Stimulated activated CD8-positive, alpha-beta memory T cell treated with anti-CD3 and anti-CD28 coated beads, Interleukin-15, amount 100 ng/mL, for 4 hours (primary cell): ENCODE data around the gene DTNB.
"Not testable (repeated sequence)": the region's sequence is repeated elsewhere in the genome, so short reads cannot be mapped to it uniquely, and the experiment has no call there.

Experiments
- DNase-seq, 2 donors: peaks; one replicate each; pipeline ENCODE4 v3.0.0-alpha.2; 2020; ENCODE audit warnings: low read depth in 2 of 2

Gene DTNB

DNA sequence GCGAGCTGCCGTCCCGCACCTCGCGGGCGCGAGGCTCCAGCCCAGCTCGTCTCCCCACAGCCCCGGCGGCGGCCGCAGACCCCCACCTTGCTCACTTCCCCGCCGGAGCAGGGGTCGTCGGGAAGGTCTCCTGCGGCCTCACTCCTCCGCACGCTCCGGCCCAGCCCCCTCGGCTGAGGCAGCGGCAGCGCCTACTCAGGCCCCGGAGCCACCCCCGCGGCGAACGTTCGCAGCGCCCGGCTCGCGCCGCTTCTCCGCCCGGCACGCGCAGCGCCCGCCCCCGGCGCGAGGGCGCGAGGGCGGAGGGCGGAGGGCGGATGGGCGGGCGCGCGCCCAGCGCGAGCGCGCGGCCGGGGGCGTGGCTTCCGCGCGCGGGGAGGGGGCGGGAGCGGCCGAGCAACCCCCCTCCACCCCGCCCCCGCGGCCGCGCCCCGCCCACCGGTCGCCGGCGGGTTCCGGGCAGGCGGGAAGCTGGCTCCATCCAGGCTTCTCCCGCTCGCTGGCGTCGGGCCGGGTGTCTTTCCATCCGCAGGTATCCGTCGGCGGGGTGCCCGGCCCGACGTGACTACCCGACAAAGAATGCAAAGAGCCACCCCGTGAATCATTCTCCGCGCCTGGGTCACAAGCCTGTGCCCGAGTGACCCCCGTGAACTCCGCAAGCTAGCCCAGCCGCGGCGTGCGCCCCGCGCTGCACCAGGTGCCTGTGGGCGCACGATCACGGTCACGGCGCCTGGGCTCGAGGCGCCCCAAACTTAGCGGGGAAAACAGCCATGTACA is at the start of gene DTNB:
Gene DTNB, minus strand, starts transcription at position 278 of the 777 bp plus-strand sequence. CDS start 20,917 bp downstream, outside the sequence.
- peak; percentile 55 to 68 for DNase-seq

DNA sequence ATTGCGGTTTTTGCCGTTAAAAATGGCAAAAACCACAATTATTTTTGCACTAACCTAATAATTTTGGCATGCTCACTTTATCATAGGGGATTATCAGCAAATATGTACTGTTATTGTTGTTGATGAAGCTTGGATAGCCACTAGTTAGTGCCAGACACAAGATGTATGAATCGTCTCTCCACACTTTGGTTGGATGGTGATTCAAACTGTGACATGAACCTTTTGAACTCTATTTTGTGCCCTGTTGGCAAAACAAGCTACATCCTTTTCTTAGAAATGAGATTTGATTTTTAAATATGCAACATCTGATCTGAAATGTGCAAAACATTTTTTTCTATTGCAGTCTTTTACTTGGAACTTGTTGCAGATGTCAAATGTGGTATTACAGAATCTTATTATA is 48.8 kb upstream of the DTNB start:
- no peak for DNase-seq

DNA sequence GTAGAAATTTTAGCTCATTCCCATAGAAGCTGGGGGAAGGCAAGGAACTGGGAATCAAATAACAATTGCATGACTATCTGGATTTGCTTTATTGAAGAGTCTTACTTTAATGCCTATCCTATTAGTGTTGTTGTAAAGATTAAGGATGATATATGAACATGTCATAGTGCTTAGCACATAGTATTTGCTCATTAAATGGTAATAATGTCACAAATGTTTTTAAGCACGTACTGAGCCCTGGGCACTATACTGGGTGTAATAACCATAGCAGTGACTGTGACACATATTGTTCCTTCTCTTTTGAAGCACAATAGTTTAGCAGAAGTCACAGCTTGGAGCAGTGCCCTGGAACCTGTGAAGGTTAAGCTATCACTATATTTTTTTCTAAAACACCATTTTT is 47.2 kb upstream of the DTNB start:
- DNase-seq, result no peak

DNA sequence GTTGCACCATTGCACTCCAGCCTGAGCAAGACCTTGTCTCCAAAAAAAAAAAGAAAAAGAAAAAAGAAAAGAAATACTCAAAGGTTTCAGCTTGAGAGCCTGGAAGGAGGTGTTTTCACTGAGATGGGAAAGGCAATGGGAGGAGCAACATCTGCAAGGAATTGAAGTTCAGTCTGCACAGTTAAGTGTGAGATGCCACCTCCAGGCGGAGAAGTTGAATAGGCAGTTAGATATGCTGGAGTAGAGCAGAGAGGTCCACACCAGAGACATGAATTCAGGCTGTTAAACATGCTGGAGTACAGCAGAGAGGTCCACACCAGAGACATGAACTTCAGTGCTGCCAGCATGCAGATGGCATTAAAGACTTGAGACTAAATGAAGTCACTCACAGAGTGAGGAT is 41.4 kb upstream of the DTNB start:
- no peak for DNase-seq

DNA sequence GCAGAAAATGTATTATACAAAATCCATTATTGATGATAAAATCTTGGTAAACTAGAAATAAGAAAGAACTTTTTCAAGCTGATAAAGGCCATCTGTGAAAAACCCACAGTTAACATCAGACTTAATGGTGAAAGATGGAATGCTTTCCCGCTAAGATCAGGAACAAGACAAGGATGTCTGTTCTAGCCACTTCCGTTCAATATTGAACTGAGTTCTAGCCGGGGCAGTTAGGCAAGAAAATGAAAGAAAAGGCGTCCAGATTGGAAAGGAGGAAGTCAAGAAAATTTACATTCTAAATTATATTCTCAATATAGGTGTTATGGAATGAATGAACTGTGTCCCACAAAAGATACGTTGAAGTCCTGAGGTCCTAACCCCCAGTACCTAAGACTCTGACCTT is 39.1 kb upstream of the DTNB start:
- DNase-seq, result no peak

DNA sequence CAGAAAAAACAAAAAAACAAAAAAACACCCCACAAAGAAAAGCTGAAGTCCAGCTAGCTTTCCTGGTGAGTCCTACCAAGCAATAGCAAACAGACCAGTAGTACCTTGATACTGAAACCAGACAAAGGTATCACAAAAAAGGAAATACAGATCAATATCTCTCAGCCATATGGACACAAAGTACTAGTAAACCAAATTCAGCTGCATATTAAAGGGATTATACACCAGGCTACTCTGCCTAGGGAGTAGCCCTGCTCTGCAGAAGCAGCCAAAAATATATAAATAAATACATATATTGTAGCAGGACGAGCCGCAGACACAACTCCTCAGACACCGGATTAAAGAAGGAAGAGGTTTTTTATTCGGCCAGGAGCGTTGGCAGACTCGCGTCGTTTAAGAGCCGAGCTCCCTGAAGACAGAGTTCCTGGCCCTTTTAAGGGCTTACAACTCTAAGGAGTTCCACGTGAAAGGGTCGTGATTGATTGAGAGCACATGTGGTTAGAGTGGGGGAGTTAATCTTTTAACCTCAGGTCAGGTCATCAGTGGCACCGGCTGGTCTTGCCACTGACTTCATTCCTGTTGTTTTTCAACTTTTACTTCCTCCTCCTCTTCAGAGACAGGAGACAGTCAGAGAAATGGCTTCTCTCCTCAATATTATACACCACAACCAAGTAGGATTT is 38.4 kb upstream of the DTNB start:
- no peak for DNase-seq

DNA sequence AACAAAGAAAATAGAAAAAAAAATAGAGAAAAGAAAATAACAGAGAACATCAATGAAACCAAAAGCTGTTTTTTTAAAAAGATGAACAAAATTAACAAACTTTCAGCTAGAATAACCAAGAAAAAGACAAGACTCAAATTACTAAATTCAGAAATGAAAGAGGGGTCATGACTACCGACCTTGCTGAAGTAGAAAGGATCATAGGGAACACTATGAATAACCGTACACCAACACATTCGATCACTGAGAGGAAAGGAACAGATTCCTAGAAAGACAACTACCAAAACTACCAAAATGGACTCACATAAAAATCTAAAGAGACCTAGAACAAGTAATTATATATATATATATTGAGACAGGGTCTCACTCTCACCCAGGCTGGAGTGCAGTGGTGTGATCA is 37.4 kb upstream of the DTNB start:
- DNase-seq, result no peak

DNA sequence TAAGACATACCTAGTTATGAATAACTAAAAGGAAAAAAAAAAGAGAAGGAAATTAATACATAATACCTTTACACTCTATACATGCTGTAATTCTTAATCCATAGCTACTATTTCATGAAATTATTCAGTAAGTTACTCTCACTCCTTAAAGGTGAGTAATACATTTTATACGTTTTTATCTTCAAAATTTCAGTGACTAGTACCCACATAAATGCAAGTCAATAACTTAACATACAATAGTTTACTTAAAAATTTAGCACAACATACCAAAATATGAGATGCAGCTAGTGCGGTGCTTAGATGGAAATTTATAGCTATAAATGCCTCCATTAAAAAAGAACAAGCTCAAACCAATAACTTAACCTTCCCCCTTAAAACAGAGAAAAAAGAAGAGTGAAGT is 36.0 kb upstream of the DTNB start:
- DNase-seq, result no peak

DNA sequence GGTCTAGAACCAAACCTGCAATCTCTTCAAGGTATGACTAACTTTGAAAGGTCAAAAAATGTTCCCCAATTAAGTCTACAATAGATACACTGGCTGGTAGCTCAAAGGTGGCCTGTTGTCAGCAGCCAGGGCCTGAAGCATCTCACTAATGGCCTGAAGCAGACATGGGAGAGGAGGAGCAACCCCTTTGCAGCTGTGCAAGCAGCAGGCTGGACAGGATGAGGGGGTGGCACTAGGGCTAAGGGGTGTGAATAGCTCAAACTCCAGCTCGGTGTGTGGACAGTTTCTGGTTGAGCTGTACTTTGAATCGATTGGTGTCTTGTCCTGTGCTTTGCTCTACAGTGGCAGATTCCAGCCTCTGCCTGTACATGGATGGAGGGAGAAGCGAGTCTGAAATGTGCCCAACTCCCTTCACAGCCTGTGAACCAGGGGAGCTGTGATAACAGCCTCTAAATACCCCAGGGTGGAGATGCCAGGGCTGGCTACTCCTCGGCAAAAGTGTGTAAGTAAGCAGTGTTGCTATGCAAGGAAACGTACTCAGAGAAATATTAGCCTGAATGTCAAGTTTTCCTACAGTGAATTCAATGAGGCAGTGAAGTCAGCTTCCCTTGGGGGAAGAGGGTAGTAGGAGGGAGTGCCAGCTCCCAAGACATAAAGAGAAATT is 34.7 kb upstream of the DTNB start:
- no peak for DNase-seq

DNA sequence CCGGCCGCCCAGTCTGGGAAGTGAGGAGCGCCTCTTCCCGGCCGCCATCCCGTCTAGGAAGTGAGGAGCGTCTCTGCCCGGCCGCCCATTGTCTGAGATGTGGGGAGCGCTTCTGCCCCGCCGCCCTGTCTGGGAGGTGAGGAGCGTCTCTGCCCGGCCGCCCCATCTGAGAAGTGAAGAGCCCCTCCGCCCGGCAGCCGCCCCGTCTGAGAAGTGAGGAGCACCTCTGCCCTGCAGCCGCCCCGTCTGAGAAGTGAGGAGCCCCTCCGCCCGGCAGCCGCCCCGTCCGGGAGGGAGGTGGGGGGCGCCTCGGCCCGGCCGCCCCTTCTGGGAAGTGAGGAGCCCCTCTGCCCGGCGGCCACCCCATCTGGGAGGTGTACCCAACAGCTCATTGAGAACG is 32.2 kb upstream of the DTNB start:
- DNase-seq, result not testable (repeated sequence)

DNA sequence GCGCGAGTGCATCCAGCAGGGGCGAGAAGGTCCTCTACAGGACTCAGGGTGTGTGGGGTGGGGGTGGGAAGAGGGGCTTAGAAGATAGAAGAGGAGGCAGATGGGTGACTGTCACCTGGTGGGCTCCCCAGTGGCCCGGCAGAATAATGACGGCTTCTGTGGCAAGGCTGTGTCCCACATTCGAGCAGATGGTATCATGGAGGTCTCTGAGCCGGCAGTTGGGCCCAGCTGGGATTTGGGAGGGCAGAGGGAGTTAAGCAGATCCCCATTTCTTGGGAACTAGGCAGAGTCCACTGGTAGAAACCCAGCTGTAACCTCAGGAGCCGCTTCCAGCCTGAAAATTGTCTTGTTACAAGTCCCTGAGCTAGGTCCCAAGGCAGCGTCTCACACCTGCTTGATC is 28.4 kb upstream of the DTNB start:
- DNase-seq, result no peak

DNA sequence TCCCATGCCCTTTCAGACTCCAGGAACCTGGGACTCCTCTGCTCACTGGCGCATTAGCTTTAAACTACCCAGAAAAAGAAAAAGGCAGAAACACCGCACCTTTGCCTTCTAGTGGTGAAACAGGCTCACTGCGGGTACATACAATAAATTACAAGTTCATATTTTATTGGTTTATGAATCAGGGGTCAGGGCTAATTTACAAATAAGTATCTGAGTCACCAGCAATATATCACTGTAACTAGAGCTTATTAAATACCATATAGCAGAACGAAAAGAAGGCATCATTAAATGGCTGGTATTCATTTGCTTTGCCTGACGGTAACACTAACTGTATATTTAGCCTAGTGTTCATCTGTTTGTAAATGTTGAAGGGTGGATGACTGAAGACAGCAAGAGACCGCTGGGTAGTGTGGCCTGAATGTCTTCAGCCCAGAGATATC is 26.9 kb upstream of the DTNB start:
- no peak for DNase-seq

DNA sequence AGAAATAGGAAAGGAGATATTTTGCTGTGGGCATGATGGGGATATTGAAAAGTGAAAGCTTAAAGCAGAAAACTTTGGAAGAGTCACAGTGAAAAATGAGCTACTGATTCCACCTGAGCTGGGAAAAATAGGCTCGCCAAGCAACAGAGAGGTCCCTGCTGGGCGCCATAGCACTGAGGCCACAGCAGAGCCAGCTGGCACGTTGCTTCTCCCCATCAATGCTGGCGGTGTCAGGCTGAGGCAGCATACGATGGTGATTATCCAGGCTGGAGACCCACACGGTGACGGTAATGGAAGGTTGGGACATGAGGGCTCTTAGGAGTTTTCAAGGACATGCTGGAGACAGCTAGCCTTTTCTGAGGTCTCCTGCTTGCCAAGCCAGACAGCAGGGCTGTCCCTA is 25.8 kb upstream of the DTNB start:
- no peak for DNase-seq

DNA sequence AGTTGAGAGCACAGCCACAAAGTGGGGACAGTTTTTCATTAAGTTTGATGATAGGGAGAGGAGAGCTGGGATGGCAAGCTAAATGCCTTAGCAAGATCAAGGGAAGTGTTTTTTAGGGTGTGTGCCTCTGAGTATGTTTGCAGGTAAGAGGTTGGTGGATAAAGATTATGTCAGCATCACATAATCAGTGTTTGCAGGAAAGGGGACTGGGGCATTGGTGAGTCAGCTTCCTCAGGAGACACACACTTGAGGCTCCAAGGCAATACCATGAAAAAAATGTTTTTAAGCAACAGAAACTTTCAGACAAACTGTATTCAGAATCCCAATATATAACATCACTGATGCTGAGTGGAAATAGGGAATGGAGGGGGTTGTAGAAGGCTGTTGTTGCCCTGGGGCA is 25.4 kb upstream of the DTNB start:
- DNase-seq, result no peak

DNA sequence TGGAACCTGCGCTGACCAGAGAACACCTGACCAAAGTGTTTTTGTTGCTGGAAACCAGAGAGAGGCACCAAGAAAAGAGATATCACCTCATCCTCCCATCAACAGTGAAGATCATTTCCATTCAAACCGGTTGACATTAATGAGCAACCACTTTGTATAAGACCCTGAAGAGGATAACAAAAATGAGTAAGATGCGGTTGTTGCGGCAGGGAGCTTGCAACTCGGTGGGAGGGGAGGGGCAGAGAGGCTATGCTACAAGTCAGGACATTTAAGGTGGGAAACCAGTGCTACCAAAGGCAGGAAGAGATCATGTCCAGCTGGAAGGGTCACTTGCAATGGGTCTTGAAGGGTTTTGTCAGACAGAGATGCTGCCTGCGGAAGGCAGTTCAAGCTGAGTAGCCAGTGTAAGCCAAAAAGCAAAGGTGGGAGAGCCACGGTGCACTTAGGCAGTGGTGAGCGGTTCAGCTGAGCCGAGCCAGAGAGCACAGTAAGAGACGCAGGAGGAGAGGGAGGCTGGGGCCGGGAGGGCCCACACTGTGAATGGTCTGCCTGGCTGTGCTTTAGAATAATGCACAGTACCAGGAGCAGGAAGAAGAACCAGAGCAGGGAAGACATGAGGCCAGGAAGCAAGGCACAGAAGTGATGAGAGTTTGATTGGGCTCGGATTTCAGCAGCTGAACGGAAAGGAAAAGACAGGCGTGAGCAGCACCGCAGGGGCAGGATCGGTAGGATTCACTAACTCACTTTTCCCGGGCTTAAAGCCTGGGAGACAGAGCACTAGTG is 24.4 kb upstream of the DTNB start:
- DNase-seq, result no peak

DNA sequence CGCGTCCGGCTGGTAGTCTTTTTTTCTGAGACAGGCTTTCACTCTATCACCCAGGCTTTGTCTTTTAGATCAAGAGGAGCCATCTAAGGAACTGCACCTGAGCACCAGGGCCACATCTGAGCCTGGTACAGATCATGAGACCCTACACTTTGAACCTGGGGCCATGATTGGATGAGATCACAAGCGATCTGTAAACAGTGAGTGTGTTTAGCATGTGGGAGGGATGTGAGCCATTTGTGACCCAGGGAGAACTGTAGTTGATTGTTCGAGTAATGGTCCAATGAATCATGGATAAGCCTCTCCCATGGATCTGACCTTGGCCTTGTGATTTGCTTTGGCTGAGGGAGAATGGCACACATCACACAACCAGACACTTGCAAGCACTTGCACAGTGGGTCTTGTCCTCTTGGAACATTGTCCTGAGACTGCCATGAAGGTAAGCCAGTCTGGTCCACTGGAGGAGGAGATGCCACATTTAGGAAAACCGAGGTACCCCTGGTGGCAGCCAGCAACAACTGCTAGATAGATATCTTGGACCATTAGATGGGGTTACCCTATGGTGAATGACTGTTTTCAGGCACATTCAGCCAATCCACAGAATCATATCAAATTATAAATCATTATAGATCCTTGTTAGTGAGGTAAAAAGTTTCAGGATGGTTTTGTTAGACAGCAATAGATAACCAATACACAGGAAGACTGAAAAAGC is 19.5 kb upstream of the DTNB start:
- DNase-seq, result no peak

DNA sequence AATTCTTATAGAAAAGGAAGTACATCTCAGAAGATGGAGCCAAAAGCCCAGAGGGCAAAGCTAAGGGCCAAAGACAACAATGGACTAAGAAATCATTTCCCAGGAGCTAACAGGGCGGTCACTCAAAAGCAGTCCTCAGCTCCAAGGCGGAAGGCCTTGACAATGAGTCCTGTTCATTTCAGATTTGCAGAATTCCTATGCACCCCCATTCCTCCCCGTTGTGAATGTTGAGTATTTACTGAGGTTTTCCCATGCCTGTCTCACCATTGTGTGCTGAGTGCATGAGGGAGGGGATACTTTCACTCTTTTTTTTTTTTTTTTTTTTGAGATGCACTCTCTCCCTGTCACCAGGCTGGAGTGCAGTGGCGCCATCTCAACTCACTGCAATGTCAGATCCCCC is 18.8 kb upstream of the DTNB start:
- no peak for DNase-seq

DNA sequence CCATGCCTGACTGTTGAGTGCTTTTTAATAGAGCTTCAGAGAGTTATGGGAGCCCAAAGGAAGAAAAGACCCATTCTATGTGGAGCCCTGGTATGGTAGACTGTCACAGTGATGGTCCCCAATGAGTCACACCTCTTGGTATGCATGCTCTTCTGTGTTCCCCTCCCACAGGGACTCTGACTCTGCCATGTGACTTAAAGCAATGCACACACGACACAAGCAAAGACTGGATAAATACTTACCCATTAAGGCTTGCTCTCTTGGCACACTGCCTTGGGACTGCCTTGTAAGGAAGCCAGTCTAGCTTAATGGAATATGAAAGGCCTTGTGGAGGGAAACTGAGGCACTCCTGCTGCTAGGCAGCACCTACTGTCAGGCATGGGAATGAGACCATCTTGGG is 16.7 kb upstream of the DTNB start:
- no peak for DNase-seq

DNA sequence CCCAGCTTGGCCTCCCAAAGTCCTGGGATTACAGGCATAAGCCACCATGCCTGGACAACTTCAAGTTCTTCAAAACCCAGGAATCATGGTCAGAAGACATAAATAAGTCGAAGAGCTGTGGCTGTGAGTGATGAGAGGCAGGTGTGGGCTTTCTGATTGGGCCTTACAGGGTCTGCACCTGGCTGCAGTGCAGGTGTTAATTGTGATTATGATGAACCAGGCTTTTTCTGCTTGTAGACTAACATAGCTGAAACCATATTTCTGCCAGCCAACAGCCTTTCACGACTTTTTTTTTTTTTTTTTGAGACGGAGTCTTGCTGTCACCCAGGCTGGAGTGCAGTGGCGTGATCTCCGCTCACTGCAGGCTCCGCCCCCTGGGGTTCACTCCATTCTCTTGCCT is 14.9 kb upstream of the DTNB start:
- DNase-seq, result no peak

DNA sequence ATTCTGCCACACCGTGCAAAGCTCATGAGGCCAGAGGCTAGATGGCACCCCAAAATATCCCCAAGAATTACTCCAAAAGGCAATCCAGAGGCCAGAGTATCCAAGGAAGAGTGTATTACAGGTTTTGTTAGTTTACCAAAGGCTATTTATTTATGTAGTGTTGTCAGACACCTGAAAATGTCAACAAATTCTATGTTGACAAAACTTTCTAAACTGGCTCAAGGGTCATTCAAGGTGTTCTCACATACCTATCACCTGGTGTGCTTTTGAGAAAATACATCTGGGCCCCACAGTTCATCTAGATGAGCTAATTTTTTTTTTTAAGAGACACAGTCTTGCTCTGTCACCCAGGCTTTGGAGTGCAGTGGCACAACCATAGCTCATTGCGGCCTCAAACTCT is 12.4 kb upstream of the DTNB start:
- DNase-seq, result no peak
